Superior temporal gyrus (tissue), 1 donor: Measurements from ENCODE around the gene TKTL1.
"Not testable (repeated sequence)": the region's sequence is repeated elsewhere in the genome, so short reads cannot be mapped to it uniquely, and the experiment has no call there.

Experiments
- DNase-seq: peaks from one replicate; pipeline ENCODE4 v3.0.0-alpha.2; 2016; ENCODE audit errors: extremely low spot score

The TKTL1 gene

DNA sequence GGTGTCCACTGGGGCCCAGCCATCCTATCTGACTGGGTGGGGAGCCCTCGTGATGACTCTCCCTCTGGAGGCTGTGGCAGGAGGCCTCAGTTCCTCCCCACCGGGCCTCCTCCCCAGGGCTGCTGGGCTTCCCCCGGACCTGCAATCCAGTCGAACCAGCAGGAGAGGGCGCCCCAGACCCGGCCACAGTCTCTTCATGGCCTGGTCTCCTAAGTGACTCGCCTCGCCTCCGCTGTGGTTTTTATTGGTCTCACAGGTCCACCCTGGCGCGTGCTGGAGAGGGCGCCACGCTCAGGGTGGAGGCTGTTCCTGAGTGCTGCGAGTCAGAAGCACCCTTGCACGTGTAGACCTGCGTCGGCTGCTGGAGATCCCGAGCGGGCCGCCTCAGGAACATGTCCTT, 48.0 kb downstream of the TKTL1 start:
- not testable (repeated sequence) for DNase-seq

DNA sequence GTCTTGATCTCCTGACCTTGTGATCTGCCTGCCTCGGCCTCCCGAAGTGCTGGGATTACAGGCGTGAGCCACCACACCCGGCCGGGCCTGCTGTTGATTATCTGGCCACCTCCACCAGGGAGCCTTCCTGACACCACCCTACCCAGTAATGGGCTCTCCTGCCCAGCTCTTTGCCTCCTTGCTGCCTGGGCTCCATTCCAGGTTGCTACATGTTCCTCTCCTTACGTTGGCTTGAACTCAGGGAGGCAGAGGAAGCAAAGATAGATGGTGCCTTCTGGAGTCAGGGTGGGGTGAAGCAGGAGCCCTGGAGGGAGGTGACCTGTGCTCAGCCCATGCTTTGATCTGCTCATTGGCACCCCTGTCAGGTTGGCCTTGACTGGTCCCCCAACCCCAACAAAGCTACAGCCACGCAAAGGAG, 52.5 kb downstream of the TKTL1 start:
- no peak for DNase-seq

DNA sequence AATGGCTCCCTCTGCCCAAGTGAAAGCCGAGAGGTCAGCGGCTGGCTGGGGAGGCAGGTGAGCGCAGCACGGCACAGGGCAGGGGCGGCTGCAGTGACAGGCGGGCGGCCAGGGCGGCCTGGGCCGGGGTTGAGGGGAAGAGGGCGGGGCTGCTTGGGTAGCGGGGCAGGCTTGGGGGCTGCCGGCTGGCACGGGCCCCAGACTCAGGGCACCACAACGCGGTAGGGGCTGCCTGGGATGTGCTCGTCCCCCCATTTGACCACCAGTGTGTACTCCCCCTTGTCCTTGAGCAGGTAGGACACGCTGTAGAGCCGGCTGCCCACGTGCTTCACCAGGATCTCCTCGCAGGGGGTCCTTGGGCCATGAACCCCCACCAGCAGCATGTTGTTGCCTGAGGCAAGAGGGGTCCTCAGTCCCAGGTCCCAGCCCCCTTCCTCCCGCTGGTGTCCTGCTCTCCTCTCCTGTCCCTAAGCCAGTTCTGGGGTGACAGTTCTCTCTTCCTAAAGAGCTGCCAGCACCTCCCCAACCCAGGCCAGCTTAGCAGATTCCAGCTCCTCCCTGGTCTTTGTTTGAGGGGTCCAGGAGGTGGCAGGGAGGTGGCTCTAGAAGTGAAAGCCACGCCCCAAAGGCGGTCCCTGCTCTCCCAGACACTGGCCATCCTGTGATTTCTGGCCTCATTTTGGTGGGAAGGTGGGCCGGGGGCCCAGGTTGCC, 53.2 kb downstream of the TKTL1 start:
- DNase-seq, result no peak

DNA sequence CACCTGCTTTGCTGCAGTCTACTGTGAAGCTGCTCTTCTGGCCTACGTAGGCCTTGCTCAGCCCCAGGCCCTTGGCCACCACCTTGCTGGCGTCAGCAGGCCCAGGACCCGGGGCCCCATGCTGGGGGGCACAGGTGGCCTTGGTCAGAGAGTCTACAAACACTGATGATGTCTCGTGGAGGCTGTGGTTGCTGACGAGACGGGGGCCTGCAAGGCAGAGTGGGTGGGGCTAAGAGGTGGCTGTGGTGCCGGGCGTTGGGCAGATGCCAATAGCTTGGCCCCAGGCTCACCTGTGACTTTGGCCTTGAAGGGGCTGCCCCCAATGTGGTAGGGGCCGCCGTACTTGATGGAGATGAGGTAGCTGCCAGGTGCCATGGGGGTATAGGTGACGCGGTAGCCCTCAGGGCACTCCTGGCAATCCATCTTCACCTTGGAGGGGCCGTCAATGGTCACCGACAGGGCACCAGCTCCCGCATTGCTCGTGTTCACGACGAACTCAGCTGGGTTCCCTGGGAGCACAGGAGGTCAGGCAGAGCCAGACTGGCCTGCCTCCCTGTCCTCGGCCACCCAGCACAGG, 53.9 kb downstream of the TKTL1 start:
- no peak for DNase-seq

DNA sequence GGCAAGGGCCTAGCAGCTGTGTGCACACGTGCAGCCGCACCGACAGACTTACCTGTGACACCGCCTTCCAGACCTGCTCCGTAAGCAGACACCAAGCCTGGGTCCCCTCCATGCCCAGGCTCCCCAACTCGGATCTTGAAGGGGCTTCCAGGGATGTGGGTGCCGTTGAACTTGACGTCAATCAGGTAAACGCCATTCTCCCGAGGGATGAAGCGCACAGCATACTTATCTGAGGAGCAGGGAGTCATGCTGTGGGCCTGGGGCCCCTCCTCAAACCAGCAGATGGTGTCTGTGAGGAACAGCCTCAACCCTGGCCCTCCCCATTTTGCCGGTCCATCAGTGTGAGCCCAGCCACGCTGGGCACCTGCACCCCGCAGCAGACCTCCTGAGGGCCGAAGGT, 54.4 kb downstream of the TKTL1 start:
- no peak for DNase-seq

DNA sequence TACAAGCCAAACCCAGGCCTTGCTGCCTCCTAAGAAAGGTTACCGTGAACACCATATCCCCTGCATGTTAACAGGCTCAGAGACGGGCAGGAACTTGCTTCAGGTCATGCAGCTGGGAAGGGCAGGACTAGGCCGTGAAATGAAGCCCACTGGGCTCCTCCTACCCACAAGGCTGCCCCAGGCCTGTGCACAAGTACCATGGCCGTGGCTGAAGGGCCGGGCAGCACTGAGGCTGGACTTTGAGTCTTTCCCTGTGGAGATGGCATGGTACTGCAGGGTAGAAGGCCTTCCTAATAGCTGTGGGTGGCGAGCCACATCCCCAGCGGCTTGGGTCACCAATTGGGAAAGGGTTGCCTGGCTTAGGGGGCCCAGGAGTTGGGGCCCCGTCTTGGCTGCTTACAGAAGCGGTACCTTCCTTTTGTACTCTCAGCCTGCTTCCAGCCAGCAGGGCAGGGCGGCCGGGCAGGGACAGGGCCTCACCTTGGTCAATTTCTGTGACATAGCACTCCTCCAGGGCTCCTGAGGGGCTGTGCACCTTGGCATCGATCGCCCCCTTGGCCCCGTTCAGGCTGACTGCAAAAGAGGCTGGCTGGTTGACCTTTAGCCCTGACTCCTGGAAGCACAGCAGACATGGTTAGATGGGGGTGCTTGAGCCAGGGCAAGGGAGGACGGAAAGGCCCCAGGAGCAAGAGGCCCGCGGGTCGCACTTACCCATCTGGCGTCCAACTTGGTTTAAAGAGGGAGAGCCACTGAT, 55.0 kb downstream of the TKTL1 start:
- no peak for DNase-seq

DNA sequence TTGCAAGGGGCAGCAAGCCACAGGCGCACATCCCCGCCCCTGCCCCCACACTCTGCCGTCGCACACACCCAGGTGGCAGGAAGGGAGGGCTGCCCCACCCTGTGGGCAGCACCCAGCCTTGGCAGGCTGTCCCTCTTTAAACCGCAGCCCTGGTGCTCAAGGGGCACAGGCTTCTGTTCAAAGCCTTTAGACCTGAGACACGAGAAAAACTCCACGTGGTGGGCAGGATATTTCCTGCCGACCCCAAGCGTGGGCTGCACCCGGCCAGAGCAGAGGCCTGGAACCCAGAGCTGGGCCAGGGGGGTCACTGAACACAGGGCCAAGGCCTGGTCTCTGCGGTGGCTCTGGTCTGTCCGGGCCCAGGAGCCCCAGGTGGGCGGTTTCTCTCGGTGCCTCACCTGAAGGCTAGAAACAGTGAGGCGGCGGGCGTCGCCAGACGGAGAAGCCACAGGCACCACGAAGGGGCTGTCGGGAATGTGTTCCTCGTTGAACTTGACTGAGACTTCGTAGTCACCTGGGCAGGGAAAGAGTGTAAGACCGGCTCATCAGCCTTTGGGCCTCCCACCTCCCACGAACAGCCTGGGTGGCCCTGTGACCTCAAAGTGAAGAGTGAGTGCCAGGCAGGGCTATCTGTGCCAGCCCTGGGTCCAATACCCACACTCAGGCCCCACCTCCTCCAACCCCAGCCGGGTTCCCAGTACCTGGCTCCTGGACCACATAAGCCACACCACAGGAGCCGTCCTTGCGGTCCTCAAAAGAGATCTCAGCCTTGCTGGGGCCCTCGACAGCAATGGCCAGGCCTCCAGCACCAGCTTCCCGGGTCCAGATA, 55.8 kb downstream of the TKTL1 start:
- no peak for DNase-seq

DNA sequence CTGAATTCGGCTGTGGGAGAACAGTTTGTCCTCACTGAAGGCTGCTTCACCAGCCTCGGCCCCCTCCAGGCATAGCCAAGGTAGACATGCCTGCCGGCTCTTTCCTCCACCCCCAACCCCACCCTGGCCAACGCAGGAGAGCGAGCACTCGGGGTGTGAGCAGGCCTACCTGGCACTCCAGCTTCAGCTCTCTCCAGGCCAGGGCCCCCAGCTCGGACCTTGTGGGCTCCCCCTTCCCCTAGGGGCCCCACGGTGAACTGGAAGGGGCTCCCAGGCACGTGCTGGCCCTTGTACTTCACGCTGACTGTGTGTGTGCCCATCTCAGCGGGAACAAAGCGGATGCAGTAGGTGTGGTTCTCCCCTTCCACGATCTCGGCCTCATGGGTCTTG, 56.4 kb downstream of the TKTL1 start:
- no peak for DNase-seq

DNA sequence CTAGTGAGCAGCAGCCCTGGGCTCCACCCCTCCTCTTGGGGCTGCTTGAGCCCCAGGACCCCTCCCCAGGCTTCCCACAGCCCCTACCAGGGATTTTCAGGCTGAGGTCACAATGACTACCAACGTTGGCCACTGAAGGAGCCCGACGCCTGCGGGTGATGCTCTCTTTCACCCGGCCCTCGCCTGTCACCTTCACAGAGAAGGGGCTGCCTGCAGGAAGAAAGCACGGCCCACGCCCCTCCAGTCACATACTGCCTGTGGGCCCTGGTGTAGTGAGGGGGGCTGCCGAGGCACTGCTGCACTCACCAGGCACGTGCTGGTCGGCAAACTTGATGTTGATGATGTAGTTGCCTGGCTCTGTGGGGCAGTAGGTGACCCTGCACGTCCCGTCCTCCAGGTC, 56.9 kb downstream of the TKTL1 start:
- no peak for DNase-seq

DNA sequence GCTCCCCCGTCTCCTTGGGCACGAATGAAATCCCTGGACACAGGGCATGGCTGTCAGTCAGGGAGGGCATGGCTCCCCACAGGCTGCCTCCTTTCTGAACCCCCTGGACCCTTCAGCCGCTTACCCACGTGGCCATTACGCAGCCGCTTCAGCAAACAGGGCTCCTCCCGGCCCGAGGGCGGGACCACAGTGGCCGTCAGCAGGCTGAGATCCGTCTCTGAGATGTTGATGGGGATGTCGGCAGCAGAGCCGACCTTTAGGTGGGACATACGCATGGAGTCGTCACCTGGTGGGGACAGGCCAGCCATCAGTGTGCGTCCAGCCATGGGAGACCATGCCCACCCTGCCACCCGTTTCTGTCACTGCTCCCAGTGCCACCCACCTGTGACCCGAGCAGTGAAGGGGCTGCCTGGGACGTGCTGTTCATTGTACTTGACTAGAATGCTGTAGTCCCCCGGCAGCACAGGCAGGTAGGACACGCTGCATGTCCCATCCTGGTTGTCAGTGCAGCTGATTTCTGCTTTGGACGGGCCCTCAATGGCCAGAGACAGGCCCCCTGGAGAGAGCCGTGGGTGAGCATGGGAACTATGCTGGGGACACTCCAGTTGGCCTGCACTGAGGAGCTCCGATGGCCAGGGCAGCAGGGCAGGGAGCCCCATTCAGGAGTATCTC, 57.7 kb downstream of the TKTL1 start:
- no peak for DNase-seq

DNA sequence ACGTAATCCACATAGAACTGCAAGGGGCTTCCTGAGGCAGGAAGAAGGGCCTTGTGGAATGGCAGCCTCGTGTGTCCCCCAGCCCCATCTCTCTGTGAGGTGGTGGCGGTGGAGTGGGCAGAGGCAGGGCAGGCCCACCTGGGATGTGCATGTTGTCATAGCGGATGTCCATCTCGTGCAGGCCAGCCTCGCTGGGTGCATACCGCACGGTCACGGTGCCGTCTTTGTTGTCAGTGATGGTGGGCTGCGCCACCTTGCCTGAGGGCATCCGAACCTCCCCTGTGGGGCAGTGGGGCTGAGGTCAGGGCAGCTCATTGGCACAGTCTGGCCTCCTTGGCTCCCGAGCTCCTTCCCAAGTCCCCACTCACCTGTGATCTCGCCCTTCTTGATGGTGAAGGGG, 58.4 kb downstream of the TKTL1 start:
- DNase-seq, result no peak

DNA sequence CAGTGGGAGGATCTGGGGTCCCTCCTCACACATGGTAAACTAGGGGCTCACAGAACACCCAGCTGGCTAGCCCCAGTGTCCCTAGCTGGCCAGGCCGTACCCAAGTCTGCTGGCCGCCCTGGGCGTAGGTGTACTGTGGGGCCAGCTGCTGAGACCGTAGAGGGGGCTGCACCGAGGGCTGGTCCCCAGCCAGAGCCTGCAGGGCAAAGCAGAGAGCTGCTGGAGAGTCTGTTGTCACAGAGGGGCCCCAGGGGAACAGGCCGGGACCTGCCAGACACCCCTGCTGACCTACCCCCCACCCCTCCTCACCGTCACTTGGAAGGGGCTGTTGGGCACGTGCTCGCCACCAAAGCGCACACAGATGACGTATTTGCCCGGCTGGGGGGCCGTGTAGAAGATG, 58.9 kb downstream of the TKTL1 start:
- DNase-seq, result no peak

DNA sequence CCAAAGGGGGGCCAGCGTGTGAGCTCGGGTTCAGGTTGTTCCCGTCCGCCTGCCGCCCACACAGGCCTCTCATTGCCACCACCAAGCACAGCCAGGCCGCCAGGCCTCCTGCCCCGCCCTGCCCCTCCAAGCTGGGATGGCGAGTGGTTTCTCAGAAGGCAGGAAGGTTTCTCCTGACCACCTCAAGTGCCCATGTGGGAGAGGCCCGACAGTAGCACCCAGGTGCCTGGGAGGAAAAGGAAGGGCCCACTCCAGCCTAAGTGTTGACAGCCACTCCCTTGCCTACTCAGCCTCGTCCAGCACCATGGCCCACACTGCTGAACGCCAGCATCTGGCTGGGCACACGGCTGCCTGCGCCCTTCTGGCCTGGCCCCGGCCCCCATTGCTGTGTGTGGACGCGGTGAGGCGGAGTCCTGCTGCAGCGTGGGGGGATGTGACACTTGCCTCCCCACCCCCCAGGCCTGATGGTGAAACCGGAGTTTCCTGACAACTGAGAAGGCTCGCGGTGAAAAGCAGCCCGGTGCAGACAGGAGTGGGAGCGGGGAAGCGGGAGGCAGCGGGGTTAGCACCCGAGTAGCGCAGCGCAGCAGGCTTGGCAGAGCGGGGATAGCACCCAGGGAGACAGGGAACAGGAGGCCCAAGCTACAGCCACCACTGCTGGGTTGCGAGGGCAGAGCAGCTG, 59.6 kb downstream of the TKTL1 start:
- no peak for DNase-seq

DNA sequence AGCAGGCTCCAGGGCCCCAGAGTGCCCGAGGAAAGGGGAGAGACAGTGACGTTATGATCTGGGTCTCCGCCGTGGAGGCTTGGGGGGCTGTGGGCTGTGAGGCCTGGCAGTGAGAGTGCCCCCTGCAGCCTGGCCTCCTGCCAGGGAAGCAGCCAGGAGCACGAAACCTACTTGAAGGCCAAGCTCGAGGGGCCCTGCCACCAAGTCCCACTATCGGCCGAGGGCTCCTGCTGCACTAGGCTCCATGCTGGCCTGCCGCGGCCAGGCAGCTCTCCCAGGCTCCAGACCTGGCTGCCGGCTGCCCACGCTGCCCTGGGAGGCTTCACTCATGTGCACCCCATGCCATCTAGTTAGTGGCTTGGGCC, 60.2 kb downstream of the TKTL1 start:
- DNase-seq, result no peak

DNA sequence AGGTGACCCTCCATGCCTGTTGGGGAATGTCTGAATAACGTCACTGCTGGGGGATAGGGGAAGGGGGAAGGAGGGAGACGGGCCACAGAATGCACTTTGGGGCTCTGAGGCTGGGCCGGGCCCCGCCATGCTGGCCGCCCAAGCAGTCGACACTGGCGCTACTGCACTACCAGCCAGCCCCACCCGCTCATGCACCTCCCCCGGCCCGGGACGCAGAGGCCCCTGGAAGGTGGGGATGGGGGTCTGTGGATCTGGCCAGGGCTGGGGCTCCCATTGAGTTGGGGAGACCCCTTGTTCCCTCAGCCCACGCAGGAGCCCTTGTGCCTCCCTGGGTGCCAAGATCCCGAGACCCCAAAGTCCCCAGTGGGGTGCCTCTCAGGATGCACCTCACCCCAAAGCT, 61.0 kb downstream of the TKTL1 start:
- no peak for DNase-seq

DNA sequence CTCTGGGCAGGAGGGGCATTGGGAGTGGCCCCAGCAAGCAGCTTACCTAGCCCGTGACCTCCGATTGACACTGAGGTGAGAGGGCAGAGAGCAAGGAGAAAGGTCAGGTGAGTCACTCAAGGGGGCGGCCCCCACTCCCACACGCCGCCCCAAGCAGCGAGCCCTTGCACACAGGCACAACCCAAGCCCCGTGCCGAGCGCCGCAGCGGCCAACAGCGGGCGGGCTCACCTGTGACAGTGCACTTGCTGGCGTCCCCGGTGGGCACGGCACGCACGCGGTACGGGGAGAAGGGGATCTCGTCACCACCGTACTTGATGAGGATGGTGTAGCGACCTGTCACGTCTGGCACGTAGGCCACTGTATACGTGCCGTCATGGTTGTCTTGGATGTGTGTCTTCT, 61.6 kb downstream of the TKTL1 start:
- no peak for DNase-seq

DNA sequence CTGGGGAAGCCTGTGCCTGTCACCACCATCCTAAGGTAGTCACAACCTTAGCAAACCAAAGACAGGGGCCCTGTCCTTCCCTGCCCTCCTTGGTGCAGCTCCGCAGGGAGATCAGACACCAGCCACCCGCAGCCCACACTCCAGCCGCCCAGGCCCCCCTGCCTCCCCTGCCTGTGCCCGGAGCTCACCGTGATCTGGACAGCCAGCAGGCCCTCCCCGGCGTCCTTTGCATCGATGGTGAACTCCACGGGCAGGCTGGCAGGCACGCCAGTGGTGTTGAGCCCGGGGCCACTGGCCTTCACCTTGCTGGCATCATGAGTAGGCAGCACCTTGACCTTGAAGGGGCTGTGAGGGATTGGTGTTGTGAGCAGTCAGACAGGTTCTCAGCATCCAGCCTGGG, 62.4 kb downstream of the TKTL1 start:
- no peak for DNase-seq

DNA sequence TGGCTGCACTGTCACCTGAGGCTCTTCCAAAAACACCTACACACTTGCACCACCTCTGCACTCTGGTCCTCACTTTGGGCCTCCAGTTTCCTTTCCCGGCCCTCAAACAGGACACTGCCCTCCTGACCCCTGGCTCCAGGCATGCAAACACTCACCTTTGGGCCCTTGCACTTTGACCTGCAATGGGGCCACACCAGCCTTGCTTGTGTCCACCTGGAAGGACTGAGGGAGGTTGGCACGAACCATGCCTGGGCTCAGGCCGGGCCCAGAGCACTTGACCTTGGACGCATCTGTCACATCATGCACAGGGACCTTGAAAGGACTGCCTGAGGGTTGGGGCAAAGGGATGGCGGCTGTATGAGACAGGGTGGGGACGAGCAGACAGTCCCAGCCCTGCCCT, 63.2 kb downstream of the TKTL1 start:
- no peak for DNase-seq

DNA sequence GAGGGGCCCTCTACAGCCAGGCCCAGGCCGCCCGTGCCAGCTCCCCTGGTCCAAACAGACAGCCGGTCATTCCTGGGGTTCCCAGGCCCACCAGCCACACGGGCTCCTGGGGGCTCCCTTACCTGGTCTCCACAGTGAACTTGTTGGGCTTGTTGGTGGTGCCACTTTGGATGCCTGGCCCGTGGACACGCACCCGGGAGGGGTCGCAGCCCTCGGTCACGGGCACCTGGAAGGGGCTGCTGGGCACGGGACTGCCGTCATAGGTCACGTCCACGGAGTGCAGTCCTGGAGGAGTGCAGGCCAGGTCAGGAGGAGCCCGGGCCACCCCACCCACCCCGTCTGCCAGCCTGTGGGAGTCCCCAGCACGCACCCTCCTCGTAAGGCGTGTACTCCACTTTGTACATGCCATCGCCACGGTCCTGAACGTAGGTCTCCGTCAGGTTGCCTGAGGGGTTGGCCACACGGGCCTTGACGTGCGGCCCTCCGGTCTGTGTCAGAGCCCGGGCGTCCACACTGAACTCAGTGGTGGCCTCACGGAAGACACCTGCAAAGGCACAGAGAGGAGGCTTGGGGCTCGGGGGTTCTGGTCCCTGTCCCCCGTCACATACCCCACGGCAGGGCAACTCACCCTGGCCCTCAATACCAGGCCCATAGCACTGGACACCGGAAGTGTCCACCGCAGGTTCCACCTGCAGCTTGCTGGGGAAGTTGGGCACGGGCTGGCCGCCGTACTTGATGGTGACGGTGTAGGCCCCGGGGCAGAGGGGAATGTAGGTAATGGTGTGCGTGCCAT, 64.0 kb downstream of the TKTL1 start:
- no peak for DNase-seq

DNA sequence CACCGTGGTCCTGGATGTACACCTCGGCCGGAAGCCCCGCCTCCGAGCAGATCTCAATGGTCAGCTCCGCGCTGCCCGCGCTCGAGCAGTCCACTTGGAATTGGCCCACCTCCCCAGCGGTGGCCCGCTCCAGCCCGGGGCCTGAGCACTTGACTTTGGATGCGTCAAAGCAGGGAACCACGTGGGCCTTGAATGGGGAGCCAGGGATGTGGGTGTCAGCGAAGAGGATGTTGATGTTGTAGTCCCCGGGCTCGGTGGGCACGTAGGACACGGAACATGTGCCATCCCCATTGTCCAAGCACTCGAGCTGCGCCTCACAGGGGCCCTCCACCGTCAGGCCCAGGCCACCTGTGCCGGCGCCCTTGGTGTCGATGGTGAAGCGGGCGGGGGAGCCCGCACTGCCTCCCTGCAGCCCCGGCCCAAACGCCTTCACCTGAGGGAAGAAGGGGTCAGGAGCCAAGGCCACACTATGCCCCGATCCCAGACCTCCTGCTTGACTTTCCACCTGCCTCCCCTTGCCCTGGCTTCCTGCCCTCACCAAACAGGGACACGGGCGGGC, 64.6 kb downstream of the TKTL1 start:
- no peak for DNase-seq
